ENCODE data around the gene ZNF407.

ZNF407 gene

DNA sequence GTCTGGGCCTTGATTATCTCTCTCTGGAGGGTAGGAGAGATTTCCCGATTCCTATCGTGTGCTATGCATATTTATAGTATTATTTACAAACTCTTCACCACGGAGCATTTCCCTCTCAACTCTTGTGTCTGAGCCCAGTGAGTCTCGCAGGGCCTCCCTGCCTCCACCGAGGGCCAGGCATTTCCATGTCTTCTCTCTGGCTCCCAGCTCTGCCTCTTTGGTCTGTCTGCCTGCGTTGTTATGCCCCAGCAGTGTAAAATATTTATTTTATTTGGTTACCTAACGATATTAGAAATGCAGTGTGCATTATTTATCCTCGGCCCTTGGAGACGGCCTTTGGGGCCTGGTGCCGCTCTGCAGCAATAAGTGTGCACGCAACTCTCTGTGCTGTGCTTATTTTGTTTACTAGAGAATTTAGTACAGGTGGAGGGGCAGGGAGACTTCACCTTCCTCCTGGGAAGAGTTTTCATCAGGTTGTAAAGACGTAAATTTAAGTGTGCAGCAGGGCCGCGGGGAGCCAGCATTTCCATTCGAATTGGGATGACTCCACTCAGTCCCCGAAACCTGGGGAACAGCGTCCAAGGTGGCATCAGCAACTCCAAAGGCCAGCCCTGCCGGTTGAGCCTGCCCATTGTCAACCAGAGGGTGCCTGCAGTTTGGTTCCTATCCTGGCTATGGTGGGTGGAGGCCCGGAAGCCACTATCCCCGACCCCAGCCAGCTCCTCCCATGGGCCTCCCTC lies 511.1 kb downstream of the ZNF407 start:
- H3K4me3 ChIP-seq (ENCODE audit: low read depth, low read length): no peak overlapping the region
- DNase-seq (ENCODE audit: low read depth): no peak
- TF ChIP-seq, protein P1, sequence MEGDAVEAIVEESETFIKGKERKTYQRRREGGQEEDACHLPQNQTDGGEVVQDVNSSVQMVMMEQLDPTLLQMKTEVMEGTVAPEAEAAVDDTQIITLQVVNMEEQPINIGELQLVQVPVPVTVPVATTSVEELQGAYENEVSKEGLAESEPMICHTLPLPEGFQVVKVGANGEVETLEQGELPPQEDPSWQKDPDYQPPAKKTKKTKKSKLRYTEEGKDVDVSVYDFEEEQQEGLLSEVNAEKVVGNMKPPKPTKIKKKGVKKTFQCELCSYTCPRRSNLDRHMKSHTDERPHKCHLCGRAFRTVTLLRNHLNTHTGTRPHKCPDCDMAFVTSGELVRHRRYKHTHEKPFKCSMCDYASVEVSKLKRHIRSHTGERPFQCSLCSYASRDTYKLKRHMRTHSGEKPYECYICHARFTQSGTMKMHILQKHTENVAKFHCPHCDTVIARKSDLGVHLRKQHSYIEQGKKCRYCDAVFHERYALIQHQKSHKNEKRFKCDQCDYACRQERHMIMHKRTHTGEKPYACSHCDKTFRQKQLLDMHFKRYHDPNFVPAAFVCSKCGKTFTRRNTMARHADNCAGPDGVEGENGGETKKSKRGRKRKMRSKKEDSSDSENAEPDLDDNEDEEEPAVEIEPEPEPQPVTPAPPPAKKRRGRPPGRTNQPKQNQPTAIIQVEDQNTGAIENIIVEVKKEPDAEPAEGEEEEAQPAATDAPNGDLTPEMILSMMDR (IDR thresholded peaks at IDR 0.05; ENCODE audit: low read depth, low read length, missing control alignments): no peak
- in situ Hi-C loops (cut with HindIII; ENCODE audit: low sequenced_read_pairs): no loop called here

DNA sequence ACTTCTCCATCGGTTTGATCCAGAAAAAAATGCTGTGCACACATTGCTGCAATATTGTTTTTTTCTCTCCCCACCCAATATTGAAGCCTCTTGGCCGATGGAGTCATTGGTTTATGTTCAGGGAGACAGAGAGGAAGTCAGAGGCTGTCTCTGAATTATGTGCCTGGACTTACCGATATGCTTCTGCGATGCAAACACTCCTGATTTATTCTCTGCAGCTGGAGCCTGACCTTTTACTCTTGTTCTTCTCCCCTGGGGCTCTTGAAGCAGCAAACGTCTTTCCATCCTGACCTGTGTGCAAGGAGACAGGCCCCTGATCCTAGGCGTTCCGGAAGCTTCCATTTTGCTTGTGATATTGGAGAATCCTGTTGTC lies 511.6 kb downstream of the ZNF407 start:
- no peak overlapping the region for H3K4me3 ChIP-seq (ENCODE audit: low read depth, low read length)
- TF ChIP-seq, protein P1 (IDR thresholded peaks at IDR 0.05; ENCODE audit: low read depth, low read length, missing control alignments): no peak
- no peak for DNase-seq (ENCODE audit: low read depth)
- in situ Hi-C loops (cut with HindIII; ENCODE audit: low sequenced_read_pairs): no loop called here

DNA sequence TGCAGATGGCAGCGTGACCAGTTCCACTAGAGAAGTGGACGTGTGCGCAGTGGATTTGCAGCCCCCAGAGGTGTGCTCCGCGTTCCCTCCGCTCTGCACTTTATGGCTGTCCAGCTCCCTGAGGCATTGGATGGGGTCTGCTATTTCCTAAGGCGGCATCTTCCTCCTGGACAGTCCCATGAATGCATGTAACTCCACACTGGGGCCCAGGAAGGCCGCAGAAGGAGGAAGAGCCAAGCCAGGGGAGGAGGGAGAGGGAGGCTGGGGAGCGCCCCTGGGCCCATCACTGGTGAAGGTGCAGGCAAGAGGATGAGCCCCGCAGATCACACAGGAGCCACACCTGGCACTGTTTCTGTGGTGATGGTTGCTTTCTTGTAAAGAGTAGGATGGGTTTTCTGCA lies 512.1 kb downstream of the ZNF407 start:
- TF ChIP-seq, protein P1 (IDR thresholded peaks at IDR 0.05; ENCODE audit: low read depth, low read length, missing control alignments): no peak
- DNase-seq (ENCODE audit: low read depth): no peak
- in situ Hi-C loops (cut with HindIII; ENCODE audit: low sequenced_read_pairs): no loop called here
- H3K4me3 ChIP-seq (ENCODE audit: low read depth, low read length): no peak overlapping the region

DNA sequence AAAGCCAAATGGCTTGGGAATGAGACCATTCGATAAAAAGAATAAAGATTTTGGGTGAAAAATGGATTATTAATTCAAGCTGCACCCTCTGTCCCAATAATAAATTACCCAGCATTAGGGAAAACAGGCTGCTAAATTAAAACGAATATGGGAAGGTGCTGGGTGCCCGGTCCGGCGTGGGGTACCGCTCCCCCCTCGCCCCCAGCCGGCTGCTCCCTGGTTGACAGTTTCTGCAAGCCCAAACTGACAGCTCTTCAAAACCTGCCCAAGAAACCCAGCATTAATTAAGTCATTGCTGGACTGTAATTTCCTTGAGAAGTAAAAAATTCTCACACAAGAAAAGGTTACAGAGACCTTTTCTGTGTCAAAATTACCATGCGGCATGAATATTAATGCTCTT lies 512.6 kb downstream of the ZNF407 start:
- TF ChIP-seq, protein P1 (IDR thresholded peaks at IDR 0.05; ENCODE audit: low read depth, low read length, missing control alignments): no peak
- no peak for DNase-seq (ENCODE audit: low read depth)
- in situ Hi-C loops (cut with HindIII; ENCODE audit: low sequenced_read_pairs): no loop called here
- no peak overlapping the region for H3K4me3 ChIP-seq (ENCODE audit: low read depth, low read length)

DNA sequence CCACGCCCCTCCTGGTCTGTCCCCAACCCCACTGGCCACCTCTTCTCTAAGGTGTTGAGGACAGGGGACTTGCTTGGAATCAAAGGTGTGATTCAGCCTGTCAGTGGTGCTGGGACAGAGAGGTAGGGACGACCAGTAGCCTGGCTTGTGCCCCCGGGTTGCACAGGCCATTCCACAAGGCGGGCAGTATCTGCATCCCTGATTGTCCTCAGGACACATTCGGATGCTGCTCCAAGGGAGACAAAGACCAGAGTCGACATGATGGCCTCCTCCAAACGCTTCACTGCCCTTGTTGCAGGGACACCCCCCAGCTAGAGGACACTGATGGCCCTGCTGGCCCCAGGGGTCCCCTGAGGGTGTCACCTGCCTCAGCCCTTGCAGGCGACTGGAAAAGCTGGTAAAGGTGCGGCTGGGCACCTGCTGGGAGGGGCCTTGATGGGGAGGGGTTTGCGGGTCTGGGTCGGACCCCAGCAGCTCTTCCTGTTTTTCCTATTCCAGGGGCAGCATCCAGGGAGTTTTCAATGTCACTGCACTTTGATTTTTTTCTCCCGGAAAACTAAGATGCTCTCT lies 513.3 kb downstream of the ZNF407 start:
- H3K4me3 ChIP-seq (ENCODE audit: low read depth, low read length): no peak overlapping the region
- no peak for DNase-seq (ENCODE audit: low read depth)
- in situ Hi-C loops (cut with HindIII; ENCODE audit: low sequenced_read_pairs): no loop called here
- TF ChIP-seq, protein P1 (IDR thresholded peaks at IDR 0.05; ENCODE audit: low read depth, low read length, missing control alignments): no peak

DNA sequence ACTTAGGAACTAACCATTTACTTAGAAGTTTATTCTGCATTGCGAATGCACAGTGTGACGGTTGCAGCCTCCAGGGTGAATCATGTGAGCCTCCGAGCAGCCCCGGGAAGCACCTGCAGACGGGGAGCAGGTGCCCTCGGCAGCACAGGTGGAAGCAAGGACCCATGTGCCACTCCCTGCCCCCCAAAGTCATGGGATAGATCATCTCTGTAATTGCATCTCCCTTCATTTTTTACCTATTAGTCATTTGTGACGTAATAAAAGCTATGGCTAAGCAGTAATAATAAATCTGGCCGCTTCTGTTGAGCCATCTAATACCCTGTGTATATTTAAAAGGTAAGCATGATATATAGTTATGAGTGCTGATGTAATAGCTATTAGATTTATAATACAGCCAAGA lies 514.1 kb downstream of the ZNF407 start:
- in situ Hi-C loops (cut with HindIII; ENCODE audit: low sequenced_read_pairs): no loop called here
- TF ChIP-seq, protein P1 (IDR thresholded peaks at IDR 0.05; ENCODE audit: low read depth, low read length, missing control alignments): no peak
- DNase-seq (ENCODE audit: low read depth): no peak
- H3K4me3 ChIP-seq (ENCODE audit: low read depth, low read length): no peak overlapping the region
